Duodenal mucosa (tissue), 2 donors: Measurements from ENCODE around the gene NDUFS2.

Source experiments
- H3K27ac ChIP-seq: one replicate; pipeline ENCODE4 v1.7.0; 2013; ENCODE audit warnings: low read depth, low read length
- H3K27me3 ChIP-seq, 2 donors: one replicate each; pipeline ENCODE4 v1.7.0; 2013; ENCODE audit warnings: low read length in 2 of 2, control low read depth in 1 of 2; ENCODE audit not compliant: insufficient read depth in 2 of 2, control insufficient read depth in 1 of 2
- H3K36me3 ChIP-seq, 2 donors: one replicate each; pipeline ENCODE4 v1.7.0; 2013; ENCODE audit warnings: low read length in 2 of 2, control low read depth in 1 of 2; ENCODE audit not compliant: insufficient read depth in 2 of 2, control insufficient read depth in 1 of 2
- H3K4me1 ChIP-seq, 2 donors: one replicate each; pipeline ENCODE4 v1.7.0; 2013; ENCODE audit warnings: low read length in 2 of 2, control low read depth in 1 of 2; ENCODE audit not compliant: insufficient read depth in 2 of 2, control insufficient read depth in 1 of 2
- H3K4me3 ChIP-seq, 2 donors: one replicate each; pipeline ENCODE4 v1.7.0; 2013; ENCODE audit warnings: low read length in 2 of 2, low read depth in 1 of 2
- H3K9ac ChIP-seq, 2 donors: one replicate each; pipeline ENCODE4 v1.7.0; 2013; ENCODE audit warnings: low read length in 2 of 2, low read depth in 1 of 2
- H3K9me3 ChIP-seq, 2 donors: one replicate each; pipeline ENCODE4 v1.7.0; 2013; ENCODE audit warnings: low read length in 2 of 2, control low read depth in 1 of 2; ENCODE audit not compliant: control insufficient read depth in 1 of 2

NDUFS2 gene

DNA sequence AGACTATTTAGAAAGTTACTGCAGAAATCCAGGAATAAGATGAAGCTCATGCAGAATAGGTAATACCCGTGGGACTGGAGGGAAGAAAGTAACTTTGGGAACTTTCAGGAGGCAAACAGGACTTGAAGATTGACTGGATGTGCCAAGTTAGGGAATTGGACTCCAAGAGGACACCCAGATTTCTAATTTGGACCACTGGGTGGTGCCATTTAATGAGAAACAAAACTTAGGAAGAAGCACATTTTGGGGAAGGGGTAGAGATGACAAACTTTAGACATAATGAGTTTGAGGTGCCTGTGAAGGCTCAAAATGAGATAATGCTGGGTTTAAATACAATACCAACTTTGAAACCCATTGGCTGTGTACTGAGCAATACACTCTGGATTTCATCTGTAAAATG lies 21.5 kb upstream of the NDUFS2 start:
- Histone ChIP-seq H3K9me3 (no peaks in the 10 kb centered on the region), H3K4me1 (peaks cover 26 to 32% of the 10 kb centered on the region in 2 donors), H3K27ac (no peak overlapping the region), H3K9ac (no peak overlapping the region), H3K4me3 (no peak overlapping the region), H3K36me3 (peaks cover 0 to under 1% of the 10 kb centered on the region in 2 donors), H3K27me3 (no peaks in the 10 kb centered on the region)

DNA sequence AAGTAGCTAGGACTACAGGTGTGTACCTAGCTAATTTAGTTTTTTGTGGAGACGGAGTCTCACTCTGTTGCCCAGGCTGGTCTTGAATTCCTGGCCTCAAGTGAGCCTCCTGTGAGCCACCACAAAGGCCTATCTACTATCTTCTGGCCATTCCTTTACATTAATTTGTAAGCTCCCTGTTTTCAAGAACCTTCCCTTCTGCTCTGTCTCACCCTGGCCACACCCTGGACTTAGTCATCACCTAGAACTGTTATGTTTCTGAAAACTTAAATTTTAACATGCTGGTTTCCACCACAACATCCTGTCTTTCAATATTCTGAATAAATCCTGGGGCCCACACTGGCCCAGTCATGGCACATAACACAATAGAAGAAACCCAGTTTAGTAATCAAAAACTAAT lies 20.0 kb upstream of the NDUFS2 start:
- Histone ChIP-seq H3K27me3 (no peaks in the 10 kb centered on the region), H3K4me3 (no peak overlapping the region), H3K4me1 (peaks cover 26 to 31% of the 10 kb centered on the region in 2 donors), H3K9ac (no peak overlapping the region), H3K27ac (no peak overlapping the region), H3K36me3 (no peaks in the 10 kb centered on the region), H3K9me3 (no peaks in the 10 kb centered on the region)

DNA sequence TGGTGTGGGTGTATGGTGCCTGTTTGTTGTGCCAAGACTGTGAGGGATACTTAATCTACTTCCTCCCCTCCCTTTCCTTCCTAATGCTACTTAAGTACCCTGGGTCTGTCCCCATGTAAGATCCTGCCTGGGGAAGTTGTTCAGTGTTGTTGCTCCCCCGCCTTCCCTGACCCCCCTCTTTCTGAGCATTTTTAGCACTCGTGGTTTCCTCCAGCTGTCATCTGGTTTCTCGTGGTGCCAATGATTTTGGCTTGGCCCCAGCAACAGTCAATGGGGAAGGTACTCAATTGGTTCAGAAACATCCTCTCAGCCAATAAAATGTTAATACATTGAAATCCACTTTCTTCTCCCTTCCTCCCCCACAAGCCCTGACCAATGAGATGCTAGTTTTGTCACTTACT lies 16.9 kb upstream of the NDUFS2 start:
- peaks cover 22 to 25% of the 10 kb centered on the region in 2 donors for H3K4me1 ChIP-seq
- peak overlapping the region in 1 of 2 donors; percentile 27 for H3K9ac ChIP-seq
- no peaks in the 10 kb centered on the region for H3K9me3 ChIP-seq
- peak overlapping the region; percentile 74 for H3K27ac ChIP-seq
- H3K4me3 ChIP-seq = peak overlapping the region in 1 of 2 donors; percentile 9
- no peaks in the 10 kb centered on the region for H3K27me3 ChIP-seq
- H3K36me3 ChIP-seq = no peaks in the 10 kb centered on the region

DNA sequence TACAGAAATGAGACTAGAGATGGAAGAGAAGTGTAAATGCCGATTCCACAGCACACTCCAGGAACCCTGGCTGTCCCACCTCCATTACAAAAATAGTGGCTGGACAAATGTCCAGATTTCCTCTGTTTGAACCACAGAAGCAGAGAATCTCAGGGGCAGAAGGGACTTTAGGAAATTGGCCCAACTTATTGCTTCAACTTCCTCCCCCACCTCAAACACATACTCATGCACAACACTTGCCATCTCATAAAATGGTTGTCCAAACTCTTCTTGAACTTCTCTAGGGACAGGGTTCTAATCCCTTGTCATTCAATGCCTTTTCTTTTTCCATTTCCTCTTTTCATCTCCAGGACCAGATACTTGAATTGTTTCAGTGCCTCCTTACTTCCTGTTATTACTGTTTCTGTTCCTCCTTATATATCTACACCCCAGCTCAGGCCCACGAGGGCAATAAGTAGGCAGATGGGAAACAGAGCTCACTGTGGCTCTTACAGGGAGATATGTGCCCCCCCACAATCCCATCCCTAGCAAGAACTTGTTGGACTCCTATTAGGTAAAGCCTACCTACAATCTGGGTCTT lies 16.3 kb upstream of the NDUFS2 start:
- Histone ChIP-seq H3K36me3 (no peaks in the 10 kb centered on the region), H3K27me3 (no peaks in the 10 kb centered on the region), H3K9me3 (no peaks in the 10 kb centered on the region), H3K4me1 (peaks cover 22 to 25% of the 10 kb centered on the region in 2 donors), H3K9ac (peak overlapping the region in 1 of 2 donors; percentile 27), H3K4me3 (peak overlapping the region in 1 of 2 donors; percentile 7), H3K27ac (peak overlapping the region; percentile 74)

DNA sequence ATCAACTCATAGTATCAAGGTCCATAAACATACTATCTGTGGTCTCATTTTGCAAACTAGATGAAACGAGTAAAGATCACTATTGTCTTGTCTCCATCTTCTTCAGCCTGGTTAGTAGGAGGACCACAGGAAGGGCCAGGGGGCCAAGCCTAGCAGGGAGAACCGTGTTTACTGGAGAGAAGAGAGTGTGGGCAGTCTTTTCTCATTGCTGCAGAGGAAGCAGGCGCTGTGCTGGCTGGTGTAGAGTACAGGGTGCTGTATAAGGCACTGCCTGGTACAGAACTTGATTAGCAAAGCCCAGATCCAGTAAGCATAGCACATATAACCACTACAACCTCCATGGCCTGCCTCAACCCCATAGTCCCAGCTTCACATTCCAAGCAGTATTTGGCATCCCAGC lies 14.9 kb upstream of the NDUFS2 start:
- Histone ChIP-seq H3K9ac (no peak overlapping the region), H3K9me3 (no peaks in the 10 kb centered on the region), H3K36me3 (no peaks in the 10 kb centered on the region), H3K27me3 (no peaks in the 10 kb centered on the region), H3K27ac (no peak overlapping the region), H3K4me1 (peaks cover 21 to 22% of the 10 kb centered on the region in 2 donors), H3K4me3 (no peak overlapping the region)

DNA sequence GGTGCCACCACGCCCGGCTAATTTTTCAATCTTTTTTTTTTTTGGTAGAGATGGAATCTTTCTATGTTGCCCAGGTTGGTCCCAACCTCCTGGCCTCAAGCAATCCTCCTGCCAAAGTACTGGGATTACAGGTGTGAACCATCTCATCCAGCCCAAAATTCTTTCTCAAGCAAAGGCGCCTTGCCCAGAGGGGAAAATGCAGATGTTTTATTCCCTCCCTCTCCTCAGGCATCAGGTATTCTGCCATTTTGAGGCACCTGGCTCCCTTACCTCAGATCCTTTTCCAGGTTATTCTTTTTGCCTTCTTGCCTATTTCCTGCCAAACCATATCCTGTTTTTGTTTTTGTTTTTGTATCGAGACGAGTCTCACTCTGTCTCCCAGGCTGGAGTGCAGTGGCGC lies 13.8 kb upstream of the NDUFS2 start:
- no peak overlapping the region for H3K27ac ChIP-seq
- H3K9me3 ChIP-seq = no peaks in the 10 kb centered on the region
- H3K4me3 ChIP-seq = no peak overlapping the region
- no peaks in the 10 kb centered on the region for H3K27me3 ChIP-seq
- no peak overlapping the region for H3K9ac ChIP-seq
- peaks cover 28 to 29% of the 10 kb centered on the region in 2 donors for H3K4me1 ChIP-seq
- H3K36me3 ChIP-seq = no peaks in the 10 kb centered on the region

DNA sequence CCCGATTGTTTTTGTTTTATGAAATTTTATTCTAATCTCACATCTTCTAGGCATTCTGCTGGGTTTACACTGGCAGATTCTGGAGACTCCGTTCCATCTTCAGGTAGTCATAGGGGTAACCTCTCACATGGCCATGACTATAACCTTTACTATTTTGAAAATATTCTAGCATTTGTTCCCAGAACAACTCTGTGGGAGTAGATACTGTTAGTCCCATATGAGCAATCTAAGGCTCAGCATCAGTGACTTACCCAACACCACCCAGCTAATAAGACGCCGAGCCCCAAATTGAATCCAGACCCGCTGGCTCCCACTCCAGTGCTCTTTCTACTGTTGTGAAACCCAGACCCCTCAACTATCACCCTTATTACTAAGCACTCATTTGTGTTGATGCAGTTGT lies 13.1 kb upstream of the NDUFS2 start:
- no peaks in the 10 kb centered on the region for H3K36me3 ChIP-seq
- H3K4me3 ChIP-seq = no peak overlapping the region
- H3K27me3 ChIP-seq = no peaks in the 10 kb centered on the region
- H3K4me1 ChIP-seq = peaks cover 24 to 27% of the 10 kb centered on the region in 2 donors
- no peaks in the 10 kb centered on the region for H3K9me3 ChIP-seq
- H3K27ac ChIP-seq = no peak overlapping the region
- H3K9ac ChIP-seq = no peak overlapping the region

DNA sequence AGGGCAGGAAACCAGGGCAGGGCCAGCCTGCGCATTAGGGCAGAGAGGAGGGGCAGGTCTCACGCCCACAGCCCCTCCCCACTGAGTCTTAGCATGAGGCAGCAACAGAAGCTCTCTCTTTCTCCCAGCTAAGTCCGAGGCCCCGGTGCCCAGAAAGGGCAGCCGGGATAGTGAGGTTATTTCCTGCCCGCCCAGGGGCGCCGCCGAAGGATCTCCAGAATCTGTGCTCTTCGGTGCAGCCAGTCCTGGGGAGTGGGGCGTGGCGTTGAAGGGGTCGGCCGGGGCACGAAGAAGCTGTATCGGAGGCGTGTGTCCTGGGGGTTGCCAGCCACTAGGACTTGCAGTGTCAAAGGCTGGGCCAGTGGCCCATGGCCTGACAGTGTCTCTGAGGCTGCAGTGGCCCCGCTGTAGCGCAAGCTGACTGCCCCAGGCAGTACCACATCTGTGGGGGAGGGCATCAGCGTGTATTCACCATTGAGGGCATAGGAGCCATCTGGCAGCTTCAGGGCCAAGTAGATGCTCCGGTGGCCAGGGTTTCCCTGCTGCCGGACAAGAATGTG lies 11.1 kb upstream of the NDUFS2 start:
- Histone ChIP-seq H3K4me3 (no peak overlapping the region), H3K4me1 (peaks cover 16 to 25% of the 10 kb centered on the region in 2 donors), H3K27ac (no peak overlapping the region)

DNA sequence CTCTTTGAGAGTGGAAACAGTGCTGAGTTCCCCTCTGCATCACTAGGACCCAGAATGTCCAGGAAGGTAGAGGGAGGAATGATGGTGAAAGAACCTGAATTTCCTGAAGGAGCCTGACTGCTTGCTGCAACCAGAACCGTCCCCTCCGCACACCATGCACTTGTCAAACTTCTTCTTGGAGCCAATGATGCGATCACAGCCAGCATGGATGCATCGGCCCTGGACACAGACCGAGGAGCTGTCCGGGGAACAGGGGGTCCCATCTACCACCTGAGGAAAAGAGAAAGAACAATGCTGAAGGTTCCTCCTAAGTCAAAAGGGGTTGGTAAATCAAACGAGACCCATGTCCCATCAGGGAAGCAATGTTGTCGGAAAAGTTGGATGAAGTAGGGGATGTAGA lies 10.2 kb upstream of the NDUFS2 start:
- no peak overlapping the region for H3K4me3 ChIP-seq
- H3K27me3 ChIP-seq = no peaks in the 10 kb centered on the region
- peaks cover 16 to 21% of the 10 kb centered on the region in 2 donors for H3K4me1 ChIP-seq
- no peak overlapping the region for H3K9ac ChIP-seq
- H3K36me3 ChIP-seq = no peaks in the 10 kb centered on the region
- H3K27ac ChIP-seq = no peak overlapping the region
- H3K9me3 ChIP-seq = no peaks in the 10 kb centered on the region

More for the DNA sequence above, 11.1 kb upstream of the NDUFS2 start:
- Histone ChIP-seq H3K27me3 (no peaks in the 10 kb centered on the region), H3K9me3 (no peaks in the 10 kb centered on the region), H3K36me3 (no peaks in the 10 kb centered on the region), H3K9ac (no peak overlapping the region)

DNA sequence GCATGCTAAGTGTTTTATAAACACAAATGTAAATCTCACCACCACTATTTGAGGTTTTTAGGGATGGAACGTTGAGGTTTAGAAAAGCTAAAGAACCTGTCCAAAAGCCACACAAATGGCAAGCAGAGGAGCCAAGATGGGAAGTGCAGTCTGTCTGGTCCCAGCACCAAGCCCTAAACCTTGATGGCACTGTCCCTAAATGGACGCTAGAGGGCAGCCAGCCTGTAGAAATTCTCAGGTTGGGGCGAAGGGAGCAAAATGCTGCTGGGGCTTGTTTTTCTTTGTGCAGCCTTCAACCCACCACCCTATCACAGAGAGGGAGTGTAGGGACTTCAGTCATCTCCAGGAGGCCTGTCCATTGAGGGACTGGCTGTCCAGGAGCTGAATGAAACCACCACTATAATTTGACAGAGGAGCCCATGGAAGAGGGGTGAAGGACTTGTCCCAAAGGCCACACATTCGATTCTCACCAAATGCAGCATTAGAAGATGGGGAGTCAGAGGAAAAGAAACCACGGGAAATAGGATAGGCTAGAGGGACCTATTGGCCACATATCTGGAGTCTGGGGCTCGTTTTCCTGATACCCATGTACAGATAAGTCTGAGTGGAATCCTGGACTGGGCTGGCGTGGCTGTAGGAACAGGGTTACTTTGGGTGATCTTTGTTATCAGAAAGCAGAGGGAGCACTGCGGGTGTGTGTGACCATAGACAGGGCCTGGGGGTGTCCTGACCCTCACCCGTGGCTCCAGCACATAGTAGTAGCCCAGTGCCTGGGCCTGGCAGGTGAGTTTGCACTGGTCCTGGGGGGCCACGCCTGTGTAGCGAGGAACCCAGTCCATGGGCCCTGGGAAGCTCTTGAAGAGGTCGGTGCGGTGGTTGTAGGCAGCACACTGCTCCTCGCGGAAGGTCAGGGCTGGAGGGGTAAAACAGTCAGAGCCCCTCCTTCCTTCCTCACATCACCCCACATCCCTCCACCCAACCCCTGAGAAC lies 9.4 kb upstream of the NDUFS2 start:
- no peak overlapping the region for H3K27ac ChIP-seq
- no peak overlapping the region for H3K4me3 ChIP-seq
- no peaks in the 10 kb centered on the region for H3K9me3 ChIP-seq
- H3K27me3 ChIP-seq = no peaks in the 10 kb centered on the region
- no peaks in the 10 kb centered on the region for H3K36me3 ChIP-seq
- no peak overlapping the region for H3K9ac ChIP-seq
- peaks cover 11 to 21% of the 10 kb centered on the region in 2 donors for H3K4me1 ChIP-seq
